A549 (cell line): ENCODE measurements around the gene CPB2. TPM values are rescaled to one million over a fixed set of nuclear protein-coding genes. Genes with fewer than 3 reads are reported as not detected.

ENCODE experiments used
- ATAC-seq, 2 experiments: fragments of 200-7000 bp in 1 of 2; fragments of >200 bp in 1 of 2; cut with Nextera tagmentation in 1 of 2; cut with Tn5 transposase in 1 of 2; 3 replicates each; pipeline versions ENCODE4 v1.8.0 to v1.9.1; 2018 to 2020; ENCODE audit warnings: mild to moderate bottlenecking in 1 of 2, moderate library complexity in 1 of 2
- CTCF ChIA-PET: fragments of 300-600 bp; sonication (Branson Sonifier 250); formaldehyde crosslinking; extraction: SDS; loops from one replicate; lab custom pipeline; 2021; ENCODE audit warnings: antibody characterized with exemption, inconsistent platforms; lab: Yijun Ruan, JAX
- POLR2A ChIA-PET: fragments of 350-600 bp; formaldehyde crosslinking; extraction: SDS; loops from one replicate; lab custom pipeline; 2021; ENCODE audit warnings: antibody characterized with exemption, inconsistent platforms; lab: Yijun Ruan, JAX
- DNase-seq, 2 experiments: peaks; one replicate each; pipeline versions ENCODE4 v3.0.0 to v3.0.0-alpha.2; 2011 to 2016; ENCODE audit warnings: low read depth in 1 of 2, low spot score in 1 of 2
- FAIRE-seq: peaks from 2 replicates; lab custom pipeline; 2011; peaks lifted over from hg19 to GRCh38; lab: Jason Lieb, UNC
- H3K27ac ChIP-seq, 2 experiments: fragments of >200 bp; sonication (Bioruptor Twin); formaldehyde crosslinking; 3 replicates each; pipeline ENCODE4 v1.5.1; 2016 to 2017
- H3K4me1 ChIP-seq: fragments of >200 bp; sonication (Bioruptor Twin); formaldehyde crosslinking; 3 replicates; pipeline ENCODE4 v1.6.1; 2016
- H3K4me2 ChIP-seq: fragments of >200 bp; sonication (Bioruptor Twin); formaldehyde crosslinking; 3 replicates; pipeline ENCODE4 v1.6.1; 2016
- H3K4me3 ChIP-seq: fragments of >200 bp; sonication (Bioruptor Twin); formaldehyde crosslinking; 3 replicates; pipeline ENCODE4 v1.5.1; 2016
- H3K9me3 ChIP-seq: fragments of >200 bp; sonication (Bioruptor Twin); formaldehyde crosslinking; 3 replicates; pipeline ENCODE4 v1.6.1; 2016
- ATOH8 ChIP-seq: fragments of 250-450 bp; sonication (Bioruptor Pico); IDR thresholded peaks from 2 replicates; pipeline ENCODE4 v1.5.0; 2020; ENCODE audit warnings: low read depth, mild to moderate bottlenecking, moderate library complexity
- BCL3 ChIP-seq: fragments of >200 bp; sonication (Bioruptor Twin); formaldehyde crosslinking; IDR thresholded peaks from 3 replicates; pipeline ENCODE4 v1.6.1; 2016
- CBX2 ChIP-seq: fragments of 200-600 bp; sonication (generic); IDR thresholded peaks from 2 replicates; pipeline ENCODE4 v1.6.1; 2016; ENCODE audit warnings: low read depth, mild to moderate bottlenecking, borderline replicate concordance
- CEBPB ChIP-seq, 2 experiments: fragments of >200 bp in 1 of 2; sonication (Bioruptor Twin) in 1 of 2; formaldehyde crosslinking in 1 of 2; IDR thresholded peaks; 2 replicates each; pipeline ENCODE4 v1.6.1; 2012 to 2016
- ESRRA ChIP-seq: fragments of 150-350 bp; IDR thresholded peaks from 2 replicates; pipeline ENCODE4 v1.6.1; 2014; ENCODE audit warnings: mild to moderate bottlenecking, low read length, borderline replicate concordance
- FOSB ChIP-seq: fragments of 250-450 bp; sonication (Bioruptor Pico); IDR thresholded peaks from 2 replicates; pipeline ENCODE4 v1.5.0; 2020; ENCODE audit warnings: mild to moderate bottlenecking, moderate library complexity
- HMGXB4 ChIP-seq: fragments of 250-450 bp; sonication (Bioruptor Pico); IDR thresholded peaks from 2 replicates; pipeline ENCODE4 v1.5.0; 2021; ENCODE audit warnings: mild to moderate bottlenecking, moderate library complexity, borderline replicate concordance
- HOXB13 ChIP-seq: fragments of 250-450 bp; sonication (Bioruptor Pico); IDR thresholded peaks from 2 replicates; pipeline ENCODE4 v1.5.0; 2020; ENCODE audit warnings: low read depth, mild to moderate bottlenecking, moderate library complexity
- MAFK ChIP-seq: fragments of 450-650 bp; IDR thresholded peaks from 2 replicates; pipeline ENCODE4 v1.6.1; 2014; ENCODE audit not compliant: partially characterized antibody
- MAX ChIP-seq: IDR thresholded peaks from 2 replicates; pipeline ENCODE4 v1.6.1; 2012
- MAZ ChIP-seq: fragments of 150-350 bp; IDR thresholded peaks from 2 replicates; pipeline ENCODE4 v1.6.1; 2014; ENCODE audit warnings: antibody characterized with exemption, low read depth, low read length, borderline replicate concordance
- NFE2L2 ChIP-seq: fragments of 150-350 bp; conservative IDR thresholded peaks from 2 replicates; pipeline ENCODE4 v1.6.1; 2014; ENCODE audit warnings: low read length
- NPAS2 ChIP-seq: fragments of 250-450 bp; sonication (Bioruptor Pico); IDR thresholded peaks from 2 replicates; pipeline ENCODE4 v1.8.0; 2022; ENCODE audit warnings: mild to moderate bottlenecking, moderate library complexity, borderline replicate concordance
- REST ChIP-seq: fragments of 200-600 bp; sonication (generic); IDR thresholded peaks from 2 replicates; pipeline ENCODE4 v1.6.1; 2016; ENCODE audit warnings: antibody characterized with exemption, mild to moderate bottlenecking, moderate library complexity
- SMC3 ChIP-seq: fragments of >200 bp; sonication (Bioruptor Twin); formaldehyde crosslinking; IDR thresholded peaks from 3 replicates; pipeline ENCODE4 v1.6.1; 2018; ENCODE audit warnings: inconsistent platforms
- USF2 ChIP-seq: fragments of 450-650 bp; IDR thresholded peaks from 2 replicates; pipeline ENCODE4 v1.6.1; 2014; ENCODE audit warnings: antibody characterized with exemption
- ZSCAN20 ChIP-seq: fragments of 250-450 bp; sonication (Bioruptor Pico); IDR thresholded peaks from 2 replicates; pipeline ENCODE4 v1.8.0; 2022; ENCODE audit warnings: mild to moderate bottlenecking, moderate library complexity
- WGBS: methylation state at CpG from one replicate; pipeline ENCODE4 v1.1.6; 2017; ENCODE audit errors: missing lambda C conversion rate; 5-methylcytosine and 5-hydroxymethylcytosine counted together
- polyA plus RNA-seq, 4 experiments: library from polyadenylated mRNA; depleted of rRNA in 3 of 4; stranded (reverse); fragments of >200 nt; fragmentation: RNase III in 1 of 4; extraction: RNeasy Plus Mini Kit Qiagen cat#74134 plus additional on column Dnase treatment in 1 of 4; gene quantifications; 2 replicates in 3 of 4; 3 replicates in 1 of 4; pipeline ENCODE4 v1.2.3, GENCODE V29; 2011 to 2017

The CPB2 gene
- polyA plus RNA-seq, 2 of the 4 experiments (the other 2 are of a cell fraction): 0.05 to 0.48 TPM

GRCh38 chr13:46045424-46045823 is 59.4 kb downstream of the CPB2 start (continued):
- TF ChIP-seq BCL3 (no peak), HMGXB4 (no peak), ATOH8 (CRISPR knock-in tag) (no peak), FOSB (CRISPR knock-in tag) (no peak), HOXB13 (no peak)
- TF ChIP-seq, all 56 proteins: peak for 0

- ChIA-PET CTCF (no interaction called here), POLR2A (no interaction called here)
- Histone ChIP-seq H3K27ac (no peak overlapping the region), H3K4me3 (no peak overlapping the region), H3K9me3 (no peaks in the 10 kb centered on the region), H3K4me2 (no peak overlapping the region), H3K4me1 (no peaks in the 10 kb centered on the region)
- no peak for FAIRE-seq
- no peak for DNase-seq
- no peak for ATAC-seq
- 91% methylated on average over 5 of the region's 5 CpGs for WGBS
- TF ChIP-seq USF2 (no peak), NPAS2 (CRISPR knock-in tag) (no peak)
- TF ChIP-seq, all 56 proteins: peak for 0
These were observed 61.2 kb downstream of the CPB2 start for GRCh38 chr13:46043647-46044046.

GRCh38 chr13:46041419-46041839 is 63.4 kb downstream of the CPB2 start:
- FAIRE-seq (no peak), ATAC-seq (no peak), DNase-seq (no peak)
- TF ChIP-seq FOSB (CRISPR knock-in tag) (no peak), MAZ (no peak), ESRRA (no peak), NPAS2 (CRISPR knock-in tag) (no peak), SMC3 (no peak), CBX2 (no peak), NFE2L2 (no peak), MAX (no peak), REST (no peak), MAFK (no peak), ATOH8 (CRISPR knock-in tag) (no peak), CEBPB (IDR thresholded peaks at IDR 0.05) (no peak), ZSCAN20 (no peak)
- no peak overlapping the region for H3K27ac ChIP-seq
- WGBS: 95% methylated on average over 4 of the region's 4 CpGs
- no peak overlapping the region for H3K4me3 ChIP-seq
- CTCF ChIA-PET: no interaction called here
- no peaks in the 10 kb centered on the region for H3K9me3 ChIP-seq
- POLR2A ChIA-PET: no interaction called here
- H3K4me1 ChIP-seq: no peaks in the 10 kb centered on the region
- H3K4me2 ChIP-seq: no peak overlapping the region
